ENCODE measurements around the gene SMIM24.

SMIM24 gene

DNA sequence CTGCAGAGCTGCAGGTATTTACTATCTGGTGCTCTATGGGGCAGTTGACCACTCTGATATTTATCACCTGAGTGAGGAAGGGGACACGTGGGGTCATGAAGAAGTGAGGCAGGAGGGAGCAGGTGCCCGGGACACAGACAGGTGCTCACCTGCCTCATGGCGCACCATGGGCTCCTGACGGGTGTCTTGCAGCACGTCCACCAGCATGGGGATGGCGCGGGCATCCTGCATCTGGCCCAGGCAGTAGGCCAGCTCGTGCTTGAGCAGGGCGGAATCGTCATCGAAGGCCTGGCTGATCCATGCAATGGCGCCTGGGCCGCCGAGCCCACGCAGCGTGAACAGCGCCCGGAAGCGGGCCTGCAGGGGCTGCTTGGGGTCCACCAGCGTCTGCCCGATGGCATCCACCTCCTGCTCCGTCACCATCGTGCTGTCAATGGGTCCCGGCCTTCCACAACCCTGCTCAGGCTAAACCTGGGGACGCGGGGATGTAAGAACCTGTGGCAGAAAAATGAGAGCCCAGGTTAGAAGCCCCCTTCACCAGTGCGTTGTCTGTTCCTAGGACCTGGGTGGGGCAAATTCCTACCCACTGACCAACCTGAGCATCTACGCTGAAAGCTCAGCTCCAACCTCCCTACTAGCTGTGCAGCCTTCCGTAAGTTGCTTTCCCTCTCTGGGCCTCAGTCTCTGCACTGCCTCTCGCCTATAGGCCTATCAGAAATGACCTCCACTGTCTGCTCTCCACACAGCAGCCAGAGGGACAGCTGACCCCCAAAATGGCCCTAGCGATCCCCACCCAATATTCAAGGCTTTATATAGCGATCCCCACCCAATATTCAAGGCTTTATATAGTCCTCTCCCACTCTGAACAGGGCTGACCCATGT, 16.3 kb upstream of the SMIM24 start:
- Histone ChIP-seq H3K4me3 (ENCODE audit: insufficient read depth, low read length, poor library complexity, severe bottlenecking) (no peak overlapping the region), H3K27ac (ENCODE audit: low read depth, low read length) (no peak overlapping the region), H4K20me1 (ENCODE audit: low read depth, low read length) (no peaks in the 10 kb centered on the region), H3K9ac (ENCODE audit: low read length) (no peak overlapping the region), H3K9me2 (replicated peaks; ENCODE audit: insufficient read depth, low read length) (no peaks in the 10 kb centered on the region), H3K79me2 (ENCODE audit: insufficient read depth, low read length) (peaks cover 31% of the 10 kb centered on the region), H2AFZ (ENCODE audit: low read depth, low read length, severe bottlenecking) (no peak overlapping the region), H3K36me3 (ENCODE audit: low read length) (no peaks in the 10 kb centered on the region), H3F3A (ENCODE audit: insufficient read depth) (no peaks in the 10 kb centered on the region), H3K4me2 (ENCODE audit: low read depth, low read length, poor library complexity, severe bottlenecking) (no peak overlapping the region), H3K27me3 (ENCODE audit: low read length) (no peaks in the 10 kb centered on the region), H3K9me3 (ENCODE audit: insufficient read depth, low read length) (no peaks in the 10 kb centered on the region)
- TF ChIP-seq EZH2phosphoT487 (conservative IDR thresholded peaks at IDR 0.05; ENCODE audit: low read length) (no peak), CTCF (IDR thresholded peaks at IDR 0.05; ENCODE audit: insufficient read depth, low read length, poor library complexity, severe bottlenecking) (no peak)

DNA sequence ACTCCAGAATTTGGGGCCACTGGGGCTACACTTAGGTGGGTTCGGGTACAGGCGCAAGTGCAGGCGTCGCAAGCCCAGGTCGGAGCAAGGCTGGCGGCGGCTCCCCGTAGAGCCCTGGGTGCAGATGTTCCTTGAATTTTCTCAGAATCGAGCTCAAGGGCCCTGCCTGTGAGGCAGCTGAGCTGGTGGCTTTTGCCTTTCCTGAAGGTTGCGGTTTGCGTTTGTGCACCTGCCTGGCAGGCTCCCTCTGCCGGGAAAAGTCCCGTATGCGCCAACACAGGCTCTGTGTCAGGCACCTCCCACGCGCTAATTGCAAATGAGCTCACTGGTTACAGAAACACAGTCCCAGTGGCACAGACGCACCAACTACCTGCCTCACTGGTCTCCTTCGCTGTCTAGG, 14.2 kb upstream of the SMIM24 start:
- H3K36me3 ChIP-seq (ENCODE audit: low read length), result no peaks in the 10 kb centered on the region
- H3K4me3 ChIP-seq (ENCODE audit: insufficient read depth, low read length, poor library complexity, severe bottlenecking), result no peak overlapping the region
- no peaks in the 10 kb centered on the region for H3K27me3 ChIP-seq (ENCODE audit: low read length)
- H3K79me2 ChIP-seq (ENCODE audit: insufficient read depth, low read length), result peaks cover 23% of the 10 kb centered on the region
- no peak for TF ChIP-seq CTCF (IDR thresholded peaks at IDR 0.05; ENCODE audit: insufficient read depth, low read length, poor library complexity, severe bottlenecking)
- no peak for TF ChIP-seq EZH2phosphoT487 (conservative IDR thresholded peaks at IDR 0.05; ENCODE audit: low read length)
- no peak overlapping the region for H3K4me2 ChIP-seq (ENCODE audit: low read depth, low read length, poor library complexity, severe bottlenecking)
- no peaks in the 10 kb centered on the region for H3K9me2 ChIP-seq (replicated peaks; ENCODE audit: insufficient read depth, low read length)
- H4K20me1 ChIP-seq (ENCODE audit: low read depth, low read length), result no peaks in the 10 kb centered on the region
- H3F3A ChIP-seq (ENCODE audit: insufficient read depth), result no peaks in the 10 kb centered on the region
- no peak overlapping the region for H3K9ac ChIP-seq (ENCODE audit: low read length)
- H3K27ac ChIP-seq (ENCODE audit: low read depth, low read length), result no peak overlapping the region
- no peak overlapping the region for H2AFZ ChIP-seq (ENCODE audit: low read depth, low read length, severe bottlenecking)
- no peaks in the 10 kb centered on the region for H3K9me3 ChIP-seq (ENCODE audit: insufficient read depth, low read length)

DNA sequence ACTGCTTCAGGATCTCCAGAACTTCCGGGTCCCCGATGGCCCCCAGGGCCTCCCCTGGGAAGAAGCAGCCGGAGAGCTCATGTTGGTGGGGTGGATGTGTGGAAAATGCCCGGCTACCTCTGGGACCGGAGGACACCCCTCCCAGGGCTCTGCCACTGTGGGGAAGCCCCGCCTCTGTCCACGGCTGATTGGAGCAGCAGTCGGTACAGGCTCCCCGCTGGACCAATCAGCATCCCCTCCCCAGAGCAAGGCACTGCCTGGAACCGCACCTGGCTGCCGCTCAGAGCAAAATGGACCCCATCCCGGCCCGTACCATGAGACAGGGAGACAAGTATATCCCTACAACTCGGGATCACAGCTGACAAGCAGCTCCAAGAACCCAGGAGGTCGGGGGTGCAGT, 13.7 kb upstream of the SMIM24 start:
- no peak for TF ChIP-seq EZH2phosphoT487 (conservative IDR thresholded peaks at IDR 0.05; ENCODE audit: low read length)
- no peak for TF ChIP-seq CTCF (IDR thresholded peaks at IDR 0.05; ENCODE audit: insufficient read depth, low read length, poor library complexity, severe bottlenecking)
- H3K9me2 ChIP-seq (replicated peaks; ENCODE audit: insufficient read depth, low read length), result no peaks in the 10 kb centered on the region
- no peaks in the 10 kb centered on the region for H4K20me1 ChIP-seq (ENCODE audit: low read depth, low read length)
- no peaks in the 10 kb centered on the region for H3K27me3 ChIP-seq (ENCODE audit: low read length)
- H3K79me2 ChIP-seq (ENCODE audit: insufficient read depth, low read length), result peaks cover 18% of the 10 kb centered on the region
- no peak overlapping the region for H3K4me2 ChIP-seq (ENCODE audit: low read depth, low read length, poor library complexity, severe bottlenecking)
- H3K9ac ChIP-seq (ENCODE audit: low read length), result no peak overlapping the region
- no peaks in the 10 kb centered on the region for H3K36me3 ChIP-seq (ENCODE audit: low read length)
- H3K4me3 ChIP-seq (ENCODE audit: insufficient read depth, low read length, poor library complexity, severe bottlenecking), result no peak overlapping the region
- H2AFZ ChIP-seq (ENCODE audit: low read depth, low read length, severe bottlenecking), result no peak overlapping the region
- H3K9me3 ChIP-seq (ENCODE audit: insufficient read depth, low read length), result no peaks in the 10 kb centered on the region
- H3K27ac ChIP-seq (ENCODE audit: low read depth, low read length), result no peak overlapping the region
- H3F3A ChIP-seq (ENCODE audit: insufficient read depth), result no peaks in the 10 kb centered on the region

Data from SU-DHL-6 (cell line).